HFFc6 (cell line): ENCODE data around the gene APOOL. TPM values are rescaled to one million over a fixed set of nuclear protein-coding genes. Genes with fewer than 3 reads are reported as not detected.

Experiments
- DNase-seq: peaks from one replicate; pipeline ENCODE4 v3.0.0-alpha.2; 2018
- H3K27ac Mint-ChIP-seq: 2 replicates; pipeline ENCODE4 v1.8.0; 2020; ENCODE audit warnings: mild to moderate bottlenecking, mixed read lengths
- H3K27me3 Mint-ChIP-seq: 2 replicates; pipeline ENCODE4 v1.8.0; 2021; ENCODE audit warnings: mild to moderate bottlenecking, moderate library complexity, mixed read lengths; ENCODE audit not compliant: insufficient read depth
- H3K36me3 Mint-ChIP-seq: 2 replicates; pipeline ENCODE4 v1.8.0; 2021; ENCODE audit warnings: low read depth, mixed read lengths
- H3K4me1 Mint-ChIP-seq: 2 replicates; pipeline ENCODE4 v1.8.0; 2020; ENCODE audit warnings: low read depth, mixed read lengths
- H3K4me3 Mint-ChIP-seq: 2 replicates; pipeline ENCODE4 v1.8.0; 2020; ENCODE audit warnings: mild to moderate bottlenecking, moderate library complexity, mixed read lengths
- H3K9me3 Mint-ChIP-seq: 2 replicates; pipeline ENCODE4 v1.8.0; 2020; ENCODE audit warnings: mild to moderate bottlenecking, mixed read lengths
- total RNA-seq, 6 experiments: library from RNA; stranded (reverse); fragmentation: NEBNext Ultra II Directional; extraction: Animal tissue kit (Norgen Biotek cat#: 25700); gene quantifications; 2 replicates in 1 of 6; 3 replicates in 5 of 6; pipeline ENCODE4 v1.2.3, GENCODE V29; 2021
- TF ChIP-seq, protein P1 (sequence below): fragments of 200-600 bp; sonication (generic); IDR thresholded peaks from 2 replicates; pipeline ENCODE4 v1.5.0; 2021; ENCODE audit warnings: antibody characterized with exemption, mild to moderate bottlenecking

The APOOL gene
- total RNA-seq, 6 experiments from 2014 or later = 21.3 to 28.4 (median 25.3) TPM

DNA sequence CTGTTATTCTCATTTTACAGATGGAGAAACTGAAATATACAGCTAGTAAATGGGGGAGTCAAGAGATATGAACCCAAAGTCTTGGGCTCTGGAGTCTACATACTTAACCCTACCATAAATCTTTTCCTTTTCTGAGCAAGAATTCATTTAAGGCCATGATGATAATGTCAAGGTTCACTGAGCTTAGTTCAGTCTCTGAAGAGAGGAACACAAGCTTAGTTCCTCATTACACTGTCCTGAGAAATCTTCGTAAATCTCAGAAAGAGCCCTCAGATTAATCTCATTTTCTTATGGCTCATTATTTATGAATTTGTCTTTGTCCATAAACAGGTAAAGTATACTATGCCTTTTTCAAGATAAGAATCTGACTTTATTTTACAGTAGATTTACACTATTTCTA lies 135.7 kb downstream of the APOOL start:
- no peaks in the 10 kb centered on the region for H3K27me3 Mint-ChIP-seq
- TF ChIP-seq, protein P1, sequence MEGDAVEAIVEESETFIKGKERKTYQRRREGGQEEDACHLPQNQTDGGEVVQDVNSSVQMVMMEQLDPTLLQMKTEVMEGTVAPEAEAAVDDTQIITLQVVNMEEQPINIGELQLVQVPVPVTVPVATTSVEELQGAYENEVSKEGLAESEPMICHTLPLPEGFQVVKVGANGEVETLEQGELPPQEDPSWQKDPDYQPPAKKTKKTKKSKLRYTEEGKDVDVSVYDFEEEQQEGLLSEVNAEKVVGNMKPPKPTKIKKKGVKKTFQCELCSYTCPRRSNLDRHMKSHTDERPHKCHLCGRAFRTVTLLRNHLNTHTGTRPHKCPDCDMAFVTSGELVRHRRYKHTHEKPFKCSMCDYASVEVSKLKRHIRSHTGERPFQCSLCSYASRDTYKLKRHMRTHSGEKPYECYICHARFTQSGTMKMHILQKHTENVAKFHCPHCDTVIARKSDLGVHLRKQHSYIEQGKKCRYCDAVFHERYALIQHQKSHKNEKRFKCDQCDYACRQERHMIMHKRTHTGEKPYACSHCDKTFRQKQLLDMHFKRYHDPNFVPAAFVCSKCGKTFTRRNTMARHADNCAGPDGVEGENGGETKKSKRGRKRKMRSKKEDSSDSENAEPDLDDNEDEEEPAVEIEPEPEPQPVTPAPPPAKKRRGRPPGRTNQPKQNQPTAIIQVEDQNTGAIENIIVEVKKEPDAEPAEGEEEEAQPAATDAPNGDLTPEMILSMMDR = no peak
- H3K4me1 Mint-ChIP-seq = no peaks in the 10 kb centered on the region
- H3K4me3 Mint-ChIP-seq = no peak overlapping the region
- DNase-seq = no peak
- no peak overlapping the region for H3K27ac Mint-ChIP-seq
- no peaks in the 10 kb centered on the region for H3K9me3 Mint-ChIP-seq
- no peaks in the 10 kb centered on the region for H3K36me3 Mint-ChIP-seq

DNA sequence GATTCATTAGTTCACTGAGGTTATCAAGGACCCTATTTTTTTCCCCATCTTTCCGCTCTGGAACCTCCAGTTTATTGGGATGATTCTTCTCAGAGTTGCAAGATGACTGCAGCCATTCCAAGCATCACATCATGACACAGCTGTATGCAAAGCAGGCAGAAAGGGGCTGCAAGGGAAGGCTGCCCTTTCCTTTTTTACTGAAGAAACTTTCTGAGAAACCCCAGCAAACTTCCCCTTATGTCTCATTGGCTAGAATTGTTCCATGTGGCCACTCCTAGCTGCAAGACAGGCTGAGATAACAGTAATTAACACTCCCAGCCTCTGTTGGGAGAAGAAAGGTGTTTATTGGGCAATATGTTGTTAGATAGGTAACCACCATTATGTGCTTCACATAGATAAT lies 137.3 kb downstream of the APOOL start:
- Mint-ChIP-seq H3K4me3 (no peak overlapping the region), H3K27ac (no peak overlapping the region), H3K4me1 (no peaks in the 10 kb centered on the region)

More for the DNA sequence above, 137.3 kb downstream of the APOOL start:
- Mint-ChIP-seq H3K9me3 (no peaks in the 10 kb centered on the region), H3K36me3 (no peaks in the 10 kb centered on the region), H3K27me3 (no peaks in the 10 kb centered on the region)
- no peak for DNase-seq
- TF ChIP-seq, protein P1 = no peak

Other genes with a start within 250 kb of the APOOL start
- not detected for gene SATL1, start 239.9 kb downstream of the APOOL start, total RNA-seq
- under 1 TPM in 1 of 6 experiments, not detected in 5; 0.02 TPM for gene ZNF711, start 240.1 kb downstream of the APOOL start, total RNA-seq